Activated B cell treated with CpG ODN at 0.5 μM for 24 hours (primary cell): Measurements from ENCODE around the gene TRIM41. TPM values are rescaled to one million over a fixed set of nuclear protein-coding genes. Genes with fewer than 3 reads are reported as not detected.

Experiments
- ATAC-seq: fragments of 200-7000 bp; cut with Tn5 transposase; one replicate; pipeline ENCODE4 v1.10.0; 2021; ENCODE audit warnings: low read depth, mild to moderate bottlenecking, moderate library complexity
- CTCF ChIA-PET: fragments of 350-600 bp; sonication (Branson Sonifier 250); formaldehyde crosslinking; loops from one replicate; lab custom pipeline; 2021; ENCODE audit warnings: antibody characterized with exemption; lab: Charles Lee
- POLR2A ChIA-PET: fragments of 350-600 bp; sonication (Branson Sonifier 250); formaldehyde crosslinking; loops from one replicate; lab custom pipeline; 2021; ENCODE audit warnings: antibody characterized with exemption; lab: Charles Lee
- DNase-seq: peaks from one replicate; pipeline ENCODE4 v3.0.0; 2022
- H3K27ac Mint-ChIP-seq: one replicate; pipeline ENCODE4 v1.8.0; 2020; ENCODE audit warnings: mixed read lengths
- H3K27me3 Mint-ChIP-seq: one replicate; pipeline ENCODE4 v1.8.0; 2021; ENCODE audit warnings: mixed read lengths
- H3K36me3 Mint-ChIP-seq: one replicate; pipeline ENCODE4 v1.8.0; 2021; ENCODE audit warnings: low read depth, mixed read lengths
- H3K4me1 Mint-ChIP-seq: one replicate; pipeline ENCODE4 v1.8.0; 2021; ENCODE audit warnings: mixed read lengths
- H3K4me3 Mint-ChIP-seq: one replicate; pipeline ENCODE4 v1.8.0; 2020; ENCODE audit warnings: mild to moderate bottlenecking, mixed read lengths
- H3K9me3 Mint-ChIP-seq: one replicate; pipeline ENCODE4 v1.8.0; 2020; ENCODE audit warnings: mixed read lengths
- CTCF ChIP-seq: fragments of 200-600 bp; IDR thresholded peaks from one replicate; pipeline ENCODE4 v1.8.0; 2022; ENCODE audit warnings: antibody characterized with exemption, mild to moderate bottlenecking
- intact Hi-C: fragments of 100-400 bp; cut with micrococcal nuclease; formaldehyde crosslinking; loops from one replicate; pipeline ENCODE4 v1.15.1; 2024
- total RNA-seq: library from RNA; stranded (reverse); gene quantifications from 2 replicates; pipeline ENCODE4 v1.2.3, GENCODE V29; 2022

Gene TRIM41
- total RNA-seq, 1 donor from 2014 or later: 39.6 TPM

GRCh38 chr5:181192337-181193046 lies 30.6 kb upstream of the TRIM41 start:
- Mint-ChIP-seq H3K27me3 (peaks cover 11% of the 10 kb centered on the region), H3K4me3 (peak overlapping the region; percentile 88), H3K9me3 (no peaks in the 10 kb centered on the region), H3K36me3 (peaks cover 28% of the 10 kb centered on the region), H3K4me1 (peaks cover 30% of the 10 kb centered on the region), H3K27ac (peak overlapping the region; percentile 96)
- intact Hi-C loops: no loop called here
- DNase-seq (no peak), ATAC-seq (no peak)
- ChIA-PET POLR2A (interaction anchor here (0.6 to 12.0 kb wide), 16 partner anchors 11 to 1125 kb away, joined by 3 to 317 read pairs (median 5); partner anchors contain the start of genes RACK1, TRIM41, TRIM52 and TRIM7), CTCF (interaction anchor here (1.0 to 3.4 kb wide), 5 partner anchors 9 to 361 kb away, joined by 3 to 17 read pairs (median 3); no protein-coding TSS in a partner anchor)
- no peak for TF ChIP-seq CTCF

GRCh38 chr5:181193656-181194055 lies 29.4 kb upstream of the TRIM41 start:
- peak overlapping the region; percentile 25 for H3K4me3 Mint-ChIP-seq
- peaks cover 22% of the 10 kb centered on the region for H3K36me3 Mint-ChIP-seq
- no peak for TF ChIP-seq CTCF
- H3K27me3 Mint-ChIP-seq: peaks cover 7% of the 10 kb centered on the region
- peaks cover 27% of the 10 kb centered on the region for H3K4me1 Mint-ChIP-seq
- no peak overlapping the region for H3K27ac Mint-ChIP-seq
- POLR2A ChIA-PET: interaction anchor here (1.2 to 12.0 kb wide), 2 partner anchors 10 to 29 kb away, joined by 4 to 317 read pairs; partner anchors contain the start of genes TRIM41 and TRIM7
- CTCF ChIA-PET: interaction anchor here (1.5 kb wide), 1 partner anchor 9 kb away, joined by 3 read pairs; no protein-coding TSS in a partner anchor
- intact Hi-C loops: no loop called here
- H3K9me3 Mint-ChIP-seq: no peaks in the 10 kb centered on the region
- ATAC-seq (no peak), DNase-seq (no peak)

- Mint-ChIP-seq H3K36me3 (peaks cover 16% of the 10 kb centered on the region), H3K27me3 (peaks cover 3% of the 10 kb centered on the region), H3K9me3 (no peaks in the 10 kb centered on the region), H3K27ac (peak overlapping the region; percentile 35), H3K4me3 (no peak overlapping the region), H3K4me1 (peaks cover 35% of the 10 kb centered on the region)
- TF ChIP-seq CTCF: no peak
- intact Hi-C loops: no loop called here
- DNase-seq (no peak), ATAC-seq (no peak)
- ChIA-PET POLR2A (interaction anchor here (1.2 to 12.0 kb wide), 2 partner anchors 9 to 28 kb away, joined by 4 to 317 read pairs; partner anchors contain the start of genes TRIM41 and TRIM7), CTCF (interaction anchor here (1.5 kb wide), 1 partner anchor 11 kb away, joined by 3 read pairs; no protein-coding TSS in a partner anchor)
Measured at GRCh38 chr5:181194489-181195248, 28.4 kb upstream of the TRIM41 start.

GRCh38 chr5:181195249-181195761 lies 27.8 kb upstream of the TRIM41 start:
- H3K4me1 Mint-ChIP-seq: peaks cover 41% of the 10 kb centered on the region
- CTCF ChIA-PET: no interaction called here
- ATAC-seq (no peak), DNase-seq (no peak)
- H3K27ac Mint-ChIP-seq: no peak overlapping the region
- POLR2A ChIA-PET: no interaction called here
- peaks cover 3% of the 10 kb centered on the region for H3K27me3 Mint-ChIP-seq
- no peak overlapping the region for H3K4me3 Mint-ChIP-seq
- no peak for TF ChIP-seq CTCF
- H3K36me3 Mint-ChIP-seq: peaks cover 14% of the 10 kb centered on the region
- intact Hi-C loops: no loop called here
- no peaks in the 10 kb centered on the region for H3K9me3 Mint-ChIP-seq
